HEK293 (cell line): ENCODE data around the gene BICD1.

ENCODE experiments used
- GLI2 ChIP-seq: fragments of 450-650 bp; formaldehyde crosslinking; IDR thresholded peaks from 2 replicates; pipeline ENCODE4; 2017; ENCODE audit warnings: missing biosample characterization, missing genetic modification characterization, low read depth, borderline replicate concordance
- TCF7L2 ChIP-seq: IDR thresholded peaks from 2 replicates; pipeline ENCODE4 v1.6.1; 2011; ENCODE audit warnings: low read depth, mild to moderate bottlenecking, inconsistent platforms, low read length, moderate library complexity, borderline replicate concordance
- YY1 ChIP-seq: fragments of 450-650 bp; formaldehyde crosslinking; IDR thresholded peaks from 2 replicates; pipeline ENCODE4 v1.5.1; 2018; ENCODE audit warnings: missing biosample characterization, missing genetic modification characterization
- ZFP41 ChIP-seq: fragments of 450-650 bp; formaldehyde crosslinking; IDR thresholded peaks from 2 replicates; pipeline ENCODE4 v1.5.1; 2016; ENCODE audit warnings: missing biosample characterization, missing genetic modification characterization, borderline replicate concordance
- ZNF19 ChIP-seq: fragments of 450-650 bp; formaldehyde crosslinking; IDR thresholded peaks from 2 replicates; pipeline ENCODE4; 2016; ENCODE audit warnings: missing biosample characterization, missing genetic modification characterization, low read depth
- ZNF239 ChIP-seq: fragments of 450-650 bp; formaldehyde crosslinking; IDR thresholded peaks from 2 replicates; pipeline ENCODE4 v1.5.1; 2016; ENCODE audit warnings: missing biosample characterization, missing genetic modification characterization
- ZNF624 ChIP-seq: fragments of 450-650 bp; formaldehyde crosslinking; IDR thresholded peaks from 2 replicates; pipeline ENCODE4 v1.5.1; 2017; ENCODE audit warnings: missing biosample characterization, missing genetic modification characterization
- ZNF660 ChIP-seq: fragments of 450-650 bp; IDR thresholded peaks from 2 replicates; pipeline ENCODE4 v1.5.1; 2018; ENCODE audit warnings: missing biosample characterization, mild to moderate bottlenecking, missing genetic modification characterization
- ZNF785 ChIP-seq: fragments of 450-650 bp; formaldehyde crosslinking; IDR thresholded peaks from 2 replicates; pipeline ENCODE4 v1.5.1; 2016; ENCODE audit warnings: missing biosample characterization, missing genetic modification characterization
- TF ChIP-seq, protein P1 (sequence below): fragments of 450-650 bp; formaldehyde crosslinking; IDR thresholded peaks from 2 replicates; pipeline ENCODE4 v1.5.1; 2016; ENCODE audit warnings: missing biosample characterization, missing genetic modification characterization
- TF ChIP-seq, protein P2 (sequence below): fragments of 450-650 bp; formaldehyde crosslinking; IDR thresholded peaks from 2 replicates; pipeline ENCODE4 v1.5.1; 2016; ENCODE audit warnings: missing biosample characterization, missing genetic modification characterization
- TF ChIP-seq, protein P3 (sequence below): fragments of 450-650 bp; IDR thresholded peaks from 2 replicates; pipeline ENCODE4 v1.5.1; 2018; ENCODE audit warnings: missing biosample characterization, missing genetic modification characterization

DNA sequence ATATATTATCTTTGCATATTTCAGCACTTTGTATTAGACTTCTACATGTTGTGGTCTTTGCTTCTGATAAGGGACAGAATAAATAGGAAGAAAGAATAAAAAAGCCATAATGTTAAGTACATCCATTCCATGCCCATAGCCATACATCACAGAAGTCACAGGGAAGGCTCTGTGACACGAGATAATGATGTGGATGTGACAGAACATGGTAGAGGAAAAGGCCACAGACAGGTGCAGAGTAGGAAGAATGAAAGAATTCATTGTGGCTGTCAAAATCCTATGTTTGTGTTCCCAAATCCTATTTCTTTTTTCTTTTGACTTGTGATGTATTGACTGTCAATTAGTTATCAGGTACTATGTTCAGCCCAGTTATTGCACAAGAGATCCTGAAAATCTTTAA is 38.4 kb downstream of the BICD1 start:
- TF ChIP-seq, protein P1, sequence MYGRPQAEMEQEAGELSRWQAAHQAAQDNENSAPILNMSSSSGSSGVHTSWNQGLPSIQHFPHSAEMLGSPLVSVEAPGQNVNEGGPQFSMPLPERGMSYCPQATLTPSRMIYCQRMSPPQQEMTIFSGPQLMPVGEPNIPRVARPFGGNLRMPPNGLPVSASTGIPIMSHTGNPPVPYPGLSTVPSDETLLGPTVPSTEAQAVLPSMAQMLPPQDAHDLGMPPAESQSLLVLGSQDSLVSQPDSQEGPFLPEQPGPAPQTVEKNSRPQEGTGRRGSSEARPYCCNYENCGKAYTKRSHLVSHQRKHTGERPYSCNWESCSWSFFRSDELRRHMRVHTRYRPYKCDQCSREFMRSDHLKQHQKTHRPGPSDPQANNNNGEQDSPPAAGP (tag by site-specific recombination): no peak
- TF ChIP-seq ZNF785: no peak
- no peak for TF ChIP-seq ZFP41 (tag by site-specific recombination)
- TF ChIP-seq ZNF660: no peak
- no peak for TF ChIP-seq ZNF19 (tag by site-specific recombination)
- TF ChIP-seq, protein P2, sequence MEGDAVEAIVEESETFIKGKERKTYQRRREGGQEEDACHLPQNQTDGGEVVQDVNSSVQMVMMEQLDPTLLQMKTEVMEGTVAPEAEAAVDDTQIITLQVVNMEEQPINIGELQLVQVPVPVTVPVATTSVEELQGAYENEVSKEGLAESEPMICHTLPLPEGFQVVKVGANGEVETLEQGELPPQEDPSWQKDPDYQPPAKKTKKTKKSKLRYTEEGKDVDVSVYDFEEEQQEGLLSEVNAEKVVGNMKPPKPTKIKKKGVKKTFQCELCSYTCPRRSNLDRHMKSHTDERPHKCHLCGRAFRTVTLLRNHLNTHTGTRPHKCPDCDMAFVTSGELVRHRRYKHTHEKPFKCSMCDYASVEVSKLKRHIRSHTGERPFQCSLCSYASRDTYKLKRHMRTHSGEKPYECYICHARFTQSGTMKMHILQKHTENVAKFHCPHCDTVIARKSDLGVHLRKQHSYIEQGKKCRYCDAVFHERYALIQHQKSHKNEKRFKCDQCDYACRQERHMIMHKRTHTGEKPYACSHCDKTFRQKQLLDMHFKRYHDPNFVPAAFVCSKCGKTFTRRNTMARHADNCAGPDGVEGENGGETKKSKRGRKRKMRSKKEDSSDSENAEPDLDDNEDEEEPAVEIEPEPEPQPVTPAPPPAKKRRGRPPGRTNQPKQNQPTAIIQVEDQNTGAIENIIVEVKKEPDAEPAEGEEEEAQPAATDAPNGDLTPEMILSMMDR (tag by site-specific recombination): no peak
- TF ChIP-seq GLI2 (tag by site-specific recombination): no peak
- TF ChIP-seq, protein P3, sequence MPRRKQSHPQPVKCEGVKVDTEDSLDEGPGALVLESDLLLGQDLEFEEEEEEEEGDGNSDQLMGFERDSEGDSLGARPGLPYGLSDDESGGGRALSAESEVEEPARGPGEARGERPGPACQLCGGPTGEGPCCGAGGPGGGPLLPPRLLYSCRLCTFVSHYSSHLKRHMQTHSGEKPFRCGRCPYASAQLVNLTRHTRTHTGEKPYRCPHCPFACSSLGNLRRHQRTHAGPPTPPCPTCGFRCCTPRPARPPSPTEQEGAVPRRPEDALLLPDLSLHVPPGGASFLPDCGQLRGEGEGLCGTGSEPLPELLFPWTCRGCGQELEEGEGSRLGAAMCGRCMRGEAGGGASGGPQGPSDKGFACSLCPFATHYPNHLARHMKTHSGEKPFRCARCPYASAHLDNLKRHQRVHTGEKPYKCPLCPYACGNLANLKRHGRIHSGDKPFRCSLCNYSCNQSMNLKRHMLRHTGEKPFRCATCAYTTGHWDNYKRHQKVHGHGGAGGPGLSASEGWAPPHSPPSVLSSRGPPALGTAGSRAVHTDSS (tag by site-specific recombination): no peak
- no peak for TF ChIP-seq ZNF239 (tag by site-specific recombination)
- TF ChIP-seq TCF7L2: no peak
- no peak for TF ChIP-seq YY1
- no peak for TF ChIP-seq ZNF624 (tag by site-specific recombination)
